ENCODE measurements around the gene MAP3K3.

DNA sequence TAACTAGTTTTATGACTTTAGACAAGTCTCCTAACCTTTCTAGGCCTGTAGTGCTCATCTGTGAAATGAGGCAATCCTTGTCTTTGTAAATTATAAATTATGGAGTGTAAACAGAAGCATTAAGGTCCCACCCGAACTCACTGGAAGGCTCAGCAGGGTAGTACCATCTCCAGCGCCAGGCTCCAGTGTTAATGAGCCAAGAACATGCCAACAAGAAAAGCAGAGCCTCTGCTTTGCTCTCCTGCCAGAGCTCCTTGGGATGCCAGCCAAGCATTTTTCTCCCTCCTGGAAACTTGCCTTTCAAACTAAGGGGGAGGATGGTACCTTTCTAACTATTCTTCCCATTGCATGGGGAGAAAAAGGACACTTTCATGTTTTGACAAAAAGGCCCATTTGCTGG is 62.8 kb downstream of the MAP3K3 start:
- TF ChIP-seq GATA3 (IDR thresholded peaks at IDR 0.05; ENCODE audit: low read depth, low read length) (no peak), GATA2 (IDR thresholded peaks at IDR 0.05; ENCODE audit: low read depth, low read length) (no peak)

Measured in SH-SY5Y (cell line).